ENCODE measurements around the gene TXNDC12.

The TXNDC12 gene

DNA sequence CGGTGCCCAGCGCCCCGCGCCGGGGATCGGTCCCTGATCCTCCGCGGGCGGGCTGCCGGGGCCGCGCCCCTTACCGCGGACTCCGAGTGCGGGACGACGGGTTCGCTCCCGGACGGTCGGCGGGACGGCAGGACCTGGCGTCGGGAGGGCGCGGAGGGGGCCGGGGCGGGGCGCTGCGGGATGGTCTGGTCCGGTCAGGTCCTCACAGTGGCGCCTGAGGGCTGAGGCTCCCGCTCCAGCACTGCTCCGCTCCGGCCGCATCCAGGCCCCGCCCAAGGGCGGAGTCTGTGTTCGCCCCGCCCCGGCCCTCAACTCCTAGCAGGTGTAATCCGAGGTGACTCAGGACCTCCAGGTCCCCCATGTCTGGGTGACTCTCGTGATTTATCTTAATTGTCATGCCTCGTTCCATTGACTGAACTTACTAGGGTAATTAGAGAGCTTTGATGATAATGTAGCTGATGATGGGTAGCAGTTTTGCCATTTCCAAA, 64.5 kb downstream of the TXNDC12 start, which contains the start of gene RAB3B:
RAB3B (minus strand) TSS at position 223 of the 488 bp plus-strand sequence. CDS start 13,583 bp downstream, outside the sequence.
- no peak for DNase-seq

GRCh38 chr1:51989582-51990477, 65.2 kb downstream of the TXNDC12 start:
- no peak for DNase-seq

DNA sequence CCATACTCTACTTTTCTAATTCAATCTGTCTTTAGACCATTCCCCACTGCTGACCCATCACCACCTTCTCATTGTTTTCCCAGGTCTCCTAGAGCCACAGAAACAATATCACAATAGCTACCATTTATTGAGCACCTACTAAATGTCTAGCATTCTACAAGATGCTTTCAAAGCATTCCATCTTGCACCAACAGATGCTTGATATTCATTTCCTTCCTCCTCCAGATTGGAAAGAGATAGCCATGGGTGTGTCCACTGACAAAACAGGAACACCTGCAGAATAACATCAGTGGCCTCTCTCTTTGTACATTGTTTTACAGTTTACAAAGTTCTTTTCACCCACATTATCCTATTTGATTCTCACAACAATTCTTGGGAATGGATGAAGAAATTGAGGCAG, 66.7 kb downstream of the TXNDC12 start:
- no peak for DNase-seq

GRCh38 chr1:51986718-51987117, 68.3 kb downstream of the TXNDC12 start:
- DNase-seq: no peak

GRCh38 chr1:51982161-51982560, 72.8 kb downstream of the TXNDC12 start:
- no peak for DNase-seq

GRCh38 chr1:51981555-51981954, 73.4 kb downstream of the TXNDC12 start:
- DNase-seq: no peak

DNA sequence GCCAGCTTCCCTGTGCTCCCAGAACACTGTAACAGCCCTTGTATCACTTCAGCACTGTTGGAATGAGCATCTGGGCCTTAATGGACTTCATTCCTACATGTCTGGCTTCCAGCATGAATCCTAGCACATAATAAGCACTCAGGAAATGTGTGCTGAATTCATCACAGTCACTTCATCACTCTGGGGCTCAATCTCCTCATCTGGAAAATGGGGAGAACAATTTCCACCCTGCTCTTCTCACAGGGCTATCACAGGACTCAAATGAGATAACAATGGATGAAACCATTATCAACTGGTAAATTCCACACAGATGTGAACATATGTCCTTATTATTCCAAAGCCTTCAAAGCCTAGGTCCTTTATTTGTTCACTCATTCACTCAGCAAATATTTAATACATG, 76.9 kb downstream of the TXNDC12 start:
- DNase-seq: no peak

- DNase-seq: no peak
These were observed 78.0 kb downstream of the TXNDC12 start for GRCh38 chr1:51976846-51977602.

DNA sequence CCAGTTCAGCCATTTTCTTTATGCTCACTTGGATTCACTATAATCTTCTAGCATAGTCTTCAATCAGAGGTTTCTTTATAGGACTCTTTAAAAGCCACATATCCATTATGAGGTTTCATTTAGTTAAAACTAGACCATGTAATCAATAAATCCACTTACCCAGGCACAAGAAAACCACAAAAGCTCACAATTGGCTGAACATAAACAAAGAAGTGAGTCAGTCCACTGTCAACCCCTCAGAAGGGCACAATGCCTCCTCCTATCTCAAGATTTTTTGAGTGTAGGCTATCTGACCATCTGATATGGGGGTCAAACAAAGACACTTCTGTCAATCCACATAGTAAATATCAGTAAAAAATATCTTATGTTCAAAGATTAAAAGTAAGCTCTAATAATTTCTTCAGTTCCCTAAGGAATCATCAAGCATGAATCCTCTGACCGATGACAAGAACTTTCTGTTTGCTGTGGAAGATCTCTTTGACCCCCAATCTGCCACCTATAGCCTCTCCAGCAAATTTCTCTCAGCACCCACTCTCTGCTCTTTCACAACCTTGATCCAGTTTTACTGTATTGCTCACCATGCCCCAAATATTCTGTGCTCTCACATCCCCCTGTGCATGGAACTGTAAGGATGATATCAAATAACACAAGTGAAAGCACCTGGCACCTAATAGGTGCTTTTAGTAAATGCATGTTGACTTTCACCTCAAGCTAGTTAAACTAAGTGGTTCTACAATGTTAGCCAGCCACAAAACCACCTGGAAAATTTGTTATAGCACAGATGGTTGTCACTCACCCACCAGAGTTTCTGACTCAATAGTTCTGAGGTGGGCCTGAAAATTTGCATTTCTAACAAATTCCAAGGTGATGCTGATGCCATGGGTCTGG, 81.2 kb downstream of the TXNDC12 start:
- no peak for DNase-seq
